CD4-positive, alpha-beta memory T cell (primary cell): Measurements from ENCODE around the gene HEATR3. TPM values are rescaled to one million over a fixed set of nuclear protein-coding genes. Genes with fewer than 3 reads are reported as not detected.

Experiments used
- CTCF ChIA-PET: fragments of 350-600 bp; sonication (Branson Sonifier 250); formaldehyde crosslinking; loops from one replicate; lab custom pipeline; 2021; ENCODE audit warnings: inconsistent platforms; ENCODE audit not compliant: partially characterized antibody; lab: Charles Lee
- POLR2A ChIA-PET: fragments of 350-600 bp; sonication (Branson Sonifier 250); formaldehyde crosslinking; loops from one replicate; lab custom pipeline; 2021; ENCODE audit not compliant: partially characterized antibody; lab: Charles Lee
- DNase-seq, 5 donors: peaks; one replicate each; pipeline versions ENCODE4 v3.0.0 to v3.0.0-alpha.2; 2020 to 2022; ENCODE audit warnings: mixed read lengths in 1 of 5
- H3K27ac ChIP-seq: one replicate; pipeline ENCODE4 v1.7.0; 2013; ENCODE audit warnings: low read depth, low read length
- H3K27me3 ChIP-seq: 2 replicates; pipeline ENCODE4 v1.7.0; 2013; ENCODE audit warnings: mild to moderate bottlenecking, low read length, moderate library complexity; ENCODE audit not compliant: insufficient read depth
- H3K36me3 ChIP-seq: 2 replicates; pipeline ENCODE4 v1.7.0; 2013; ENCODE audit warnings: mild to moderate bottlenecking, low read length, moderate library complexity; ENCODE audit not compliant: insufficient read depth
- H3K4me1 ChIP-seq: 2 replicates; pipeline ENCODE4 v1.7.0; 2013; ENCODE audit warnings: mild to moderate bottlenecking, low read length, moderate library complexity; ENCODE audit not compliant: insufficient read depth
- H3K4me3 ChIP-seq, 2 donors: one replicate each; pipeline ENCODE4 v1.7.0; 2013; ENCODE audit warnings: low read length in 2 of 2, mild to moderate bottlenecking in 1 of 2
- H3K9me3 ChIP-seq, 2 donors: one replicate each; pipeline ENCODE4 v1.7.0; 2013; ENCODE audit warnings: low read length in 2 of 2, control low read depth in 1 of 2; ENCODE audit not compliant: control insufficient read depth in 1 of 2
- H3K27ac Mint-ChIP-seq, 7 donors: one replicate each; pipeline ENCODE4 v1.8.0; 2020 to 2021; ENCODE audit warnings: mixed read lengths in 7 of 7, mild to moderate bottlenecking in 6 of 7, inconsistent platforms in 3 of 7, moderate library complexity in 3 of 7
- H3K27me3 Mint-ChIP-seq, 2 donors: one replicate each; pipeline ENCODE4 v1.8.0; 2020 to 2021; ENCODE audit warnings: mixed read lengths in 2 of 2
- H3K36me3 Mint-ChIP-seq, 2 donors: one replicate each; pipeline ENCODE4 v1.8.0; 2020 to 2021; ENCODE audit warnings: mixed read lengths in 2 of 2, inconsistent platforms in 1 of 2, mild to moderate bottlenecking in 1 of 2
- H3K4me1 Mint-ChIP-seq, 4 donors: one replicate each; pipeline ENCODE4 v1.8.0; 2020 to 2021; ENCODE audit warnings: mixed read lengths in 4 of 4, mild to moderate bottlenecking in 1 of 4
- H3K4me3 Mint-ChIP-seq, 8 donors: one replicate each; pipeline ENCODE4 v1.8.0; 2020 to 2021; ENCODE audit warnings: mixed read lengths in 8 of 8, mild to moderate bottlenecking in 7 of 8, moderate library complexity in 6 of 8, inconsistent platforms in 3 of 8
- H3K9me3 Mint-ChIP-seq, 8 donors: one replicate each; pipeline ENCODE4 v1.8.0; 2020 to 2021; ENCODE audit warnings: mixed read lengths in 8 of 8, mild to moderate bottlenecking in 5 of 8, inconsistent platforms in 3 of 8, moderate library complexity in 1 of 8
- intact Hi-C: fragments of 100-400 bp; cut with micrococcal nuclease; formaldehyde crosslinking; loops from one replicate; pipeline ENCODE4 v1.15.1; 2023
- polyA plus RNA-seq, 2 donors: library from polyadenylated mRNA; unstranded; fragments of 300-500 nt; fragmentation: Illumina TruSeq; gene quantifications; one replicate each; pipeline ENCODE4 v1.2.3, GENCODE V29; 2021
- total RNA-seq, 2 experiments: library from RNA; stranded (reverse); gene quantifications; one replicate each; pipeline ENCODE4 v1.2.3, GENCODE V29; 2021

Gene HEATR3
- total and polyA plus RNA-seq, 4 experiments from 2014 or later, result 3.2 to 25.6 (median 13.1) TPM

DNA sequence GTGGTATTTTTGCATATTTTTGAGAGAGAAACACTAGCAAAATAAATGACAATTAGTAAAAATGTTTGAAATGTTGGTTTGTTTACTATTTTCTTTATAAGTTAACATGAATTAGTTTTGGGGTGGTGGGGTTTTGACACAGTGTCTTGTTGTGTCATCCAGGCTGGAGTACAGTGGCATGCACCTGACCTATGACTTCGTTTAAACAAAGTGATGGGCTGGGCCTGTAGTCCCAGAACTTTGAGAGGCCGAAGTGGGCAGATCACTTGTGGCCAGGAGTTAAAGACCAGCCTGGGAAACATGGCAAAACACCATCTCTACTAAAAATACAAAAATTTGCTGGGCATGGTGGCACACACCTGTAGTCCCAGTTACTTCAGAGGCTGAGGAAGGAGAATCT is 17.9 kb upstream of the HEATR3 start:
- no peaks in the 10 kb centered on the region for H3K4me1 ChIP-seq
- DNase-seq, result no peak
- no peak overlapping the region for H3K27ac ChIP-seq
- no peak overlapping the region for H3K4me3 ChIP-seq
- Mint-ChIP-seq H3K4me3 (no peak overlapping the region), H3K9me3 (peaks cover 0 to 5% (median 3%) of the 10 kb centered on the region in 8 donors), H3K36me3 (no peaks in the 10 kb centered on the region), H3K4me1 (no peaks in the 10 kb centered on the region), H3K27me3 (peaks cover 15 to 21% of the 10 kb centered on the region in 2 donors), H3K27ac (no peak overlapping the region)
- no peaks in the 10 kb centered on the region for H3K36me3 ChIP-seq
- CTCF ChIA-PET, result no interaction called here
- intact Hi-C loops, result no loop called here
- no peaks in the 10 kb centered on the region for H3K9me3 ChIP-seq
- POLR2A ChIA-PET, result no interaction called here
- H3K27me3 ChIP-seq, result no peaks in the 10 kb centered on the region

DNA sequence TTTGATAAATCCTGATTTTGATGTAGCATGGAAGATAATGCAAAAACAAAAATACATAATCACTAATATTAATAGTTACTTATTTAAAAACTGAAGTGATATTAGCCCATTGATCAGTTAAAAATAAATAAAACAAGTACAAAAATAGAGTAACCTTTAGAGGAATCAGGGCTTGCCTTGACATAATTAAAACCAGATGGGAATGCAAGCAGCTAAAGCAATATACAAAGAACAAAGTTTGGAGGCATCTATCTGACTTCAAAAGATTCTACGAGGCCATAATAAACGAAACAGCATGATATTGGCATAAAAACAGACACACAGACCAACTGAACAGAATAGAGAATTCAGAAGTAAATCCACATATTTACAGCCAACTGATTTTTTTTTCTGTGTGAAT is 15.0 kb upstream of the HEATR3 start:
- no peak overlapping the region for H3K4me3 Mint-ChIP-seq
- Histone ChIP-seq H3K4me1 (no peaks in the 10 kb centered on the region), H3K27me3 (no peaks in the 10 kb centered on the region), H3K9me3 (no peaks in the 10 kb centered on the region), H3K27ac (no peak overlapping the region), H3K36me3 (no peaks in the 10 kb centered on the region), H3K4me3 (no peak overlapping the region)
- ChIA-PET CTCF (no interaction called here), POLR2A (no interaction called here)
- DNase-seq, result no peak
- peaks cover 7 to 9% of the 10 kb centered on the region in 2 donors for H3K27me3 Mint-ChIP-seq
- H3K27ac Mint-ChIP-seq, result no peak overlapping the region
- H3K36me3 Mint-ChIP-seq, result peaks cover 0 to 3% of the 10 kb centered on the region in 2 donors
- no peaks in the 10 kb centered on the region for H3K4me1 Mint-ChIP-seq
- intact Hi-C loops, result no loop called here
- peaks cover 0 to 13% (median 9%) of the 10 kb centered on the region in 8 donors for H3K9me3 Mint-ChIP-seq

- DNase-seq, result no peak
- Mint-ChIP-seq H3K27me3 (peaks cover 3 to 9% of the 10 kb centered on the region in 2 donors), H3K36me3 (peaks cover 0 to 6% of the 10 kb centered on the region in 2 donors), H3K4me1 (no peaks in the 10 kb centered on the region), H3K9me3 (peaks cover 0 to 35% (median 21%) of the 10 kb centered on the region in 8 donors), H3K27ac (no peak overlapping the region), H3K4me3 (no peak overlapping the region)
- no peaks in the 10 kb centered on the region for H3K4me1 ChIP-seq
- CTCF ChIA-PET, result no interaction called here
- H3K9me3 ChIP-seq, result no peaks in the 10 kb centered on the region
- no peak overlapping the region for H3K4me3 ChIP-seq
- H3K36me3 ChIP-seq, result no peaks in the 10 kb centered on the region
- POLR2A ChIA-PET, result no interaction called here
- H3K27ac ChIP-seq, result no peak overlapping the region
- intact Hi-C loops, result no loop called here
- H3K27me3 ChIP-seq, result no peaks in the 10 kb centered on the region
Measured at GRCh38 chr16:50056226-50056625, 9.5 kb upstream of the HEATR3 start.

DNA sequence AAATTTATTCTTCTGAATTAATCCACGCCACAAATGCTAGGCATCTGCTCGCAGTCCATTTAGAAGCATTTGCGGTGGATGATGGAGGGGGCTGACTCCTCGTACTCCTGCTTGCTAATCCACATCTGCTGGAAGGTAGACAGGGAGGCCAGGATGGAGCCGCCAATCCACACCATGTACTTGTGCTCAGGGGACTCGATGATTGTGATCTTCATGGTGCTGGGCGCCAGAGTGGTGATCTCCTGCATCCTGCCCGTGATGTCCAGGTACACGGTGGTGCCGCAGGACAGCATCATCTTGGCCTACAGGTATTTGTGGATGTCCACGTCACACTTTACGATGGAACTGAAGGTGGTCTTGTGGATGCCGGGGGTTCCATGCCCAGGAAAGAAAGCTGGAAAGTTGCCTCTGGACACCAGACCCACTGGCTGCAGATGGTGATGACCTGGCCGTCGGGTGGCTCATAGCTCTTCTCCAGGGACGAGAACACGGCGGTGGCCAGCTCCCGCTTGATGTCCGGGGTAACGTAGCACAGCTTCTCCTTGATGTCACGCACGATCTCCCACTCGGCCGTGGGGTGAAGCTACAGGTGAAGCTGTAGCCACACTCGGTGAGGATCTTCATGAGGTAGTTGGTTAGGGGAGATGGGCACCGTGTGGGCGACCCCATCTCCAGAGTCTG is 7.5 kb upstream of the HEATR3 start:
- Mint-ChIP-seq H3K36me3 (peaks cover 0 to 6% of the 10 kb centered on the region in 2 donors), H3K4me3 (no peak overlapping the region), H3K27me3 (peaks cover 0 to 4% of the 10 kb centered on the region in 2 donors), H3K9me3 (peaks cover 0 to 32% (median 19%) of the 10 kb centered on the region in 8 donors), H3K4me1 (no peaks in the 10 kb centered on the region), H3K27ac (no peak overlapping the region)
- H3K27me3 ChIP-seq, result no peaks in the 10 kb centered on the region
- ChIA-PET CTCF (no interaction called here), POLR2A (no interaction called here)
- H3K4me3 ChIP-seq, result no peak overlapping the region
- no peak for DNase-seq
- intact Hi-C loops, result no loop called here
- no peak overlapping the region for H3K27ac ChIP-seq
- H3K4me1 ChIP-seq, result no peaks in the 10 kb centered on the region
- no peaks in the 10 kb centered on the region for H3K36me3 ChIP-seq
- no peaks in the 10 kb centered on the region for H3K9me3 ChIP-seq

GRCh38 chr16:50059111-50059510 is 6.7 kb upstream of the HEATR3 start:
- POLR2A ChIA-PET, result interaction anchor here (1.0 kb wide), 1 partner anchor 34 kb away, joined by 3 read pairs; the partner anchor contains the start of gene CNEP1R1
- H3K9me3 Mint-ChIP-seq, result peaks cover 0 to 32% (median 19%) of the 10 kb centered on the region in 8 donors
- no peak overlapping the region for H3K4me3 Mint-ChIP-seq
- Histone ChIP-seq H3K27me3 (no peaks in the 10 kb centered on the region), H3K4me3 (no peak overlapping the region), H3K4me1 (no peaks in the 10 kb centered on the region), H3K9me3 (no peaks in the 10 kb centered on the region), H3K36me3 (no peaks in the 10 kb centered on the region), H3K27ac (no peak overlapping the region)
- intact Hi-C loops, result no loop called here
- no peak overlapping the region for H3K27ac Mint-ChIP-seq
- H3K4me1 Mint-ChIP-seq, result no peaks in the 10 kb centered on the region
- DNase-seq, result no peak
- H3K36me3 Mint-ChIP-seq, result peaks cover 0 to 6% of the 10 kb centered on the region in 2 donors
- CTCF ChIA-PET, result no interaction called here
- peaks cover 0 to 4% of the 10 kb centered on the region in 2 donors for H3K27me3 Mint-ChIP-seq

- Mint-ChIP-seq H3K4me3 (no peak overlapping the region), H3K27ac (peak overlapping the region in 1 of 7 donors; percentile 25), H3K27me3 (peaks cover 0 to 4% of the 10 kb centered on the region in 2 donors), H3K9me3 (peaks cover 0 to 31% (median 19%) of the 10 kb centered on the region in 8 donors), H3K4me1 (no peaks in the 10 kb centered on the region), H3K36me3 (peaks cover 0 to 6% of the 10 kb centered on the region in 2 donors)
- ChIA-PET CTCF (interaction anchor here (2.1 kb wide), 1 partner anchor 35 kb away, joined by 6 read pairs; the partner anchor contains the start of gene CNEP1R1), POLR2A (interaction anchor here (1.0 kb wide), 1 partner anchor 34 kb away, joined by 3 read pairs; the partner anchor contains the start of gene CNEP1R1)
- H3K4me3 ChIP-seq, result no peak overlapping the region
- H3K27me3 ChIP-seq, result no peaks in the 10 kb centered on the region
- H3K36me3 ChIP-seq, result no peaks in the 10 kb centered on the region
- no peaks in the 10 kb centered on the region for H3K9me3 ChIP-seq
- no peak overlapping the region for H3K27ac ChIP-seq
- intact Hi-C loops, result no loop called here
- no peak for DNase-seq
- no peaks in the 10 kb centered on the region for H3K4me1 ChIP-seq
Measured at GRCh38 chr16:50059669-50060068, 6.1 kb upstream of the HEATR3 start.

DNA sequence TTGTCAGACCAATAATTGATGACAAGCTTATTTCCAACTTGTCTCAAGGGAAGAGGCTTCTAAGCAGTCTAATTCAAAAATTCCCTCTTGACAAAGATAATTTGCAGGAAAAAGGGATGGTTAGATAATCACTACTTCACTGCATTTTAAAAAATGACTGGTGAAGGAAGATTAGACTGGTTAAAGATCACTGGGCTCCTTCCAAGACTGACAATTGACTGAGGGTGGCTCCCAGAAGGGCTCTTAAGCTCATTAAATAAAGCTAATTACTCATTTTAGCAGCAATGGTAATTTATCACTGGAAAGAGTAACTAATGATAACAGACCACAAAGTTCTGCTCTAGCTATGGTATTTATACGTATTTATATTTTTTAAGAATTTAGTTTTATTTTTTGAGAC is 4.4 kb upstream of the HEATR3 start:
- Mint-ChIP-seq H3K9me3 (peaks cover 0 to 19% (median 9%) of the 10 kb centered on the region in 8 donors), H3K27ac (no peak overlapping the region), H3K27me3 (peaks cover 0 to 4% of the 10 kb centered on the region in 2 donors), H3K4me1 (peaks cover 5 to 10% (median 6%) of the 10 kb centered on the region in 4 donors), H3K4me3 (no peak overlapping the region), H3K36me3 (peaks cover 0 to under 1% of the 10 kb centered on the region in 2 donors)
- DNase-seq, result no peak
- CTCF ChIA-PET, result interaction anchor here (2.1 kb wide), 1 partner anchor 36 kb away, joined by 6 read pairs; the partner anchor contains the start of gene CNEP1R1
- no peaks in the 10 kb centered on the region for H3K36me3 ChIP-seq
- H3K4me1 ChIP-seq, result peaks cover 6% of the 10 kb centered on the region
- no peak overlapping the region for H3K4me3 ChIP-seq
- intact Hi-C loops, result no loop called here
- H3K9me3 ChIP-seq, result no peaks in the 10 kb centered on the region
- POLR2A ChIA-PET, result no interaction called here
- no peak overlapping the region for H3K27ac ChIP-seq
- no peaks in the 10 kb centered on the region for H3K27me3 ChIP-seq
